CD14-positive monocyte (primary cell): ENCODE data around the gene CALHM2. TPM values are rescaled to one million over a fixed set of nuclear protein-coding genes. Genes with fewer than 3 reads are reported as not detected.

ENCODE experiments used
- DNase-seq, 3 donors: peaks; one replicate each; pipeline ENCODE4 v3.0.0-alpha.2; 2011 to 2022
- H2AFZ ChIP-seq: 2 replicates; pipeline ENCODE4 v1.6.0; 2012; ENCODE audit warnings: mild to moderate bottlenecking, low read depth, low read length, inconsistent platforms; ENCODE audit not compliant: insufficient read depth, poor library complexity, severe bottlenecking
- H3K27ac ChIP-seq, 2 donors: 1 replicate in 1 of 2; 2 replicates in 1 of 2; pipeline ENCODE4 v1.5.1; 2012 to 2013; ENCODE audit warnings: low read length in 2 of 2, control low read depth in 1 of 2, inconsistent platforms in 1 of 2, low read depth in 1 of 2, mild to moderate bottlenecking in 1 of 2
- H3K27me3 ChIP-seq, 2 donors: one replicate each; pipeline versions ENCODE4 v1.6.0 to v1.6.1; 2011 to 2013; ENCODE audit warnings: low read length in 2 of 2; ENCODE audit not compliant: control insufficient read depth in 2 of 2, insufficient read depth in 2 of 2
- H3K36me3 ChIP-seq, 2 donors: replicated peaks in 1 of 2; 1 replicate in 1 of 2; 2 replicates in 1 of 2; pipeline versions ENCODE4 v1.5.1 to v1.6.1; 2012 to 2013; ENCODE audit warnings: low read length in 2 of 2, control low read depth in 1 of 2, inconsistent platforms in 1 of 2, mild to moderate bottlenecking in 1 of 2; ENCODE audit not compliant: insufficient read depth in 2 of 2, control insufficient read depth in 1 of 2
- H3K4me1 ChIP-seq, 2 donors: 1 replicate in 1 of 2; 2 replicates in 1 of 2; pipeline versions ENCODE4 v1.5.1 to v1.6.1; 2012 to 2013; ENCODE audit warnings: low read length in 2 of 2, control low read depth in 1 of 2, inconsistent platforms in 1 of 2, mild to moderate bottlenecking in 1 of 2, moderate library complexity in 1 of 2; ENCODE audit not compliant: insufficient read depth in 2 of 2, control insufficient read depth in 1 of 2
- H3K4me2 ChIP-seq: replicated peaks from 2 replicates; pipeline ENCODE3; 2012; ENCODE audit warnings: low read length, moderate library complexity, mild to moderate bottlenecking; ENCODE audit not compliant: poor library complexity, severe bottlenecking; ENCODE audit errors: extremely low read depth
- H3K4me3 ChIP-seq, 3 experiments: fragments of 200-600 bp in 1 of 3; sonication (generic) in 1 of 3; replicated peaks in 1 of 3; 1 replicate in 2 of 3; 2 replicates in 1 of 3; pipeline ENCODE4 v1.5.1; 2011 to 2013; ENCODE audit warnings: low read length in 3 of 3, mild to moderate bottlenecking in 3 of 3, control low read depth in 2 of 3, low read depth in 2 of 3, inconsistent platforms in 1 of 3, moderate library complexity in 1 of 3
- H3K79me2 ChIP-seq: 2 replicates; pipeline ENCODE4 v1.6.0; 2012; ENCODE audit warnings: mild to moderate bottlenecking, control low read depth, inconsistent platforms, low read length, moderate library complexity; ENCODE audit not compliant: insufficient read depth
- H3K9ac ChIP-seq: 2 replicates; pipeline ENCODE4 v1.6.0; 2017; ENCODE audit warnings: low read length, mild to moderate bottlenecking; ENCODE audit not compliant: insufficient read depth, poor library complexity, severe bottlenecking
- H3K9me3 ChIP-seq, 2 donors: replicated peaks in 1 of 2; 1 replicate in 1 of 2; 2 replicates in 1 of 2; pipeline versions ENCODE4 v1.5.1 to v1.6.1; 2012 to 2013; ENCODE audit warnings: low read length in 2 of 2, control low read depth in 1 of 2; ENCODE audit not compliant: control insufficient read depth in 1 of 2, insufficient read depth in 1 of 2
- H4K20me1 ChIP-seq: 2 replicates; pipeline ENCODE4 v1.6.0; 2012; ENCODE audit warnings: mild to moderate bottlenecking, low read length, control low read depth, moderate library complexity; ENCODE audit not compliant: insufficient read depth
- H3K27ac Mint-ChIP-seq, 7 donors: one replicate each; pipeline ENCODE4 v1.8.0; 2020; ENCODE audit warnings: mild to moderate bottlenecking in 7 of 7, mixed read lengths in 7 of 7, moderate library complexity in 6 of 7, inconsistent platforms in 2 of 7
- H3K27me3 Mint-ChIP-seq, 3 donors: one replicate each; pipeline ENCODE4 v1.8.0; 2021 to 2022; ENCODE audit warnings: low read depth in 3 of 3, mild to moderate bottlenecking in 3 of 3, mixed read lengths in 3 of 3, moderate library complexity in 3 of 3, inconsistent platforms in 1 of 3
- H3K36me3 Mint-ChIP-seq, 2 donors: one replicate each; pipeline ENCODE4 v1.8.0; 2020; ENCODE audit warnings: mixed read lengths in 2 of 2, inconsistent platforms in 1 of 2, mild to moderate bottlenecking in 1 of 2
- H3K4me1 Mint-ChIP-seq: one replicate; pipeline ENCODE4 v1.8.0; 2020; ENCODE audit warnings: mild to moderate bottlenecking, mixed read lengths
- H3K4me3 Mint-ChIP-seq, 2 donors: one replicate each; pipeline ENCODE4 v1.8.0; 2020; ENCODE audit warnings: mild to moderate bottlenecking in 2 of 2, mixed read lengths in 2 of 2, moderate library complexity in 1 of 2
- H3K9me3 Mint-ChIP-seq, 7 donors: one replicate each; pipeline ENCODE4 v1.8.0; 2020 to 2022; ENCODE audit warnings: mixed read lengths in 7 of 7, mild to moderate bottlenecking in 6 of 7, moderate library complexity in 6 of 7, inconsistent platforms in 2 of 7
- WGBS: methylation state at CpG from one replicate; pipeline ENCODE4 v1.1.5; 2013; ENCODE audit warnings: missing lambda C conversion rate; ENCODE audit not compliant: insufficient coverage; 5-methylcytosine and 5-hydroxymethylcytosine counted together
- intact Hi-C, 2 donors: fragments of 100-400 bp; cut with micrococcal nuclease; formaldehyde crosslinking; loops; one replicate each; pipeline versions ENCODE4 v1.15.0 to v1.15.1; 2023
- polyA plus RNA-seq, 3 donors: library from polyadenylated mRNA; depleted of rRNA in 1 of 3; unstranded in 2 of 3; stranded (reverse) in 1 of 3; fragments of 300-500 nt in 2 of 3; fragments of >200 nt in 1 of 3; fragmentation: Illumina TruSeq in 2 of 3; gene quantifications; 1 replicate in 2 of 3; 2 replicates in 1 of 3; pipeline ENCODE4 v1.2.3, GENCODE V29; 2012 to 2021
- TF ChIP-seq, protein P1 (sequence below): fragments of 200-600 bp; IDR thresholded peaks from one replicate; pipeline ENCODE4 v1.8.0; 2022; ENCODE audit warnings: antibody characterized with exemption, mild to moderate bottlenecking

CALHM2 gene
- polyA plus RNA-seq, 3 donors = 48.4 to 80.7 (median 66.5) TPM

DNA sequence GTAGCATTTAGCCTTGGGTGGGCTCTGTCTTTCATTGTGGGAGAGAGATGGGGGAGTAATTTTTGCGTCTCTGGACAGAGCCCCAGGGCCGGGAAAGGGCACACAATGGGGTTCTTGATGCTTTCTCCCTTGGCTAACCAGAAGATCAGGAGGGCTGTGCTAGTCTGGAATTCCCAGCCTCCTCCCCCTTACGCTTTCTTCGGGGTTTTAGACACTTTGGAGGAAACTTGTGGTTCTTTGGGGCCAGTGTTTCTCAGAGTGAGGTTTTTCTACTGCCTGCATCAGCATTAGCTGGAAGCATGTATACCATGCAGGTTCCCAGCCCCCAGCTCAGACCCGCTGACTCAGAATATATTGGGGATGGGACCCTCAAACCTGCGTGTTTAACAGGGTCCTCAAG is 48.3 kb upstream of the CALHM2 start:
- TF ChIP-seq, protein P1, sequence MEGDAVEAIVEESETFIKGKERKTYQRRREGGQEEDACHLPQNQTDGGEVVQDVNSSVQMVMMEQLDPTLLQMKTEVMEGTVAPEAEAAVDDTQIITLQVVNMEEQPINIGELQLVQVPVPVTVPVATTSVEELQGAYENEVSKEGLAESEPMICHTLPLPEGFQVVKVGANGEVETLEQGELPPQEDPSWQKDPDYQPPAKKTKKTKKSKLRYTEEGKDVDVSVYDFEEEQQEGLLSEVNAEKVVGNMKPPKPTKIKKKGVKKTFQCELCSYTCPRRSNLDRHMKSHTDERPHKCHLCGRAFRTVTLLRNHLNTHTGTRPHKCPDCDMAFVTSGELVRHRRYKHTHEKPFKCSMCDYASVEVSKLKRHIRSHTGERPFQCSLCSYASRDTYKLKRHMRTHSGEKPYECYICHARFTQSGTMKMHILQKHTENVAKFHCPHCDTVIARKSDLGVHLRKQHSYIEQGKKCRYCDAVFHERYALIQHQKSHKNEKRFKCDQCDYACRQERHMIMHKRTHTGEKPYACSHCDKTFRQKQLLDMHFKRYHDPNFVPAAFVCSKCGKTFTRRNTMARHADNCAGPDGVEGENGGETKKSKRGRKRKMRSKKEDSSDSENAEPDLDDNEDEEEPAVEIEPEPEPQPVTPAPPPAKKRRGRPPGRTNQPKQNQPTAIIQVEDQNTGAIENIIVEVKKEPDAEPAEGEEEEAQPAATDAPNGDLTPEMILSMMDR = no peak
- no peak for DNase-seq
- no peak overlapping the region for H3K9ac ChIP-seq
- peaks cover 0 to 3% (median 0%) of the 10 kb centered on the region in 7 donors for H3K9me3 Mint-ChIP-seq
- H3K27ac Mint-ChIP-seq = no peak overlapping the region
- H3K9me3 ChIP-seq = peaks cover 0 to under 1% of the 10 kb centered on the region in 2 donors
- H3K36me3 ChIP-seq = no peaks in the 10 kb centered on the region
- no peaks in the 10 kb centered on the region for H3K79me2 ChIP-seq
- no peak overlapping the region for H3K27ac ChIP-seq
- no peak overlapping the region for H2AFZ ChIP-seq
- intact Hi-C loops = no loop called here
- 26% methylated on average over 3 of the region's 6 CpGs for WGBS
- peaks cover 31 to 47% (median 38%) of the 10 kb centered on the region in 3 donors for H3K27me3 Mint-ChIP-seq
- no peak overlapping the region for H3K4me3 Mint-ChIP-seq
- H4K20me1 ChIP-seq = no peaks in the 10 kb centered on the region
- H3K4me2 ChIP-seq = no peak overlapping the region
- no peaks in the 10 kb centered on the region for H3K36me3 Mint-ChIP-seq
- peaks cover 7% of the 10 kb centered on the region for H3K4me1 Mint-ChIP-seq
- H3K4me3 ChIP-seq = no peak overlapping the region
- H3K4me1 ChIP-seq = peaks cover 0 to 7% of the 10 kb centered on the region in 2 donors
- H3K27me3 ChIP-seq = peaks cover 8 to 23% of the 10 kb centered on the region in 2 donors

DNA sequence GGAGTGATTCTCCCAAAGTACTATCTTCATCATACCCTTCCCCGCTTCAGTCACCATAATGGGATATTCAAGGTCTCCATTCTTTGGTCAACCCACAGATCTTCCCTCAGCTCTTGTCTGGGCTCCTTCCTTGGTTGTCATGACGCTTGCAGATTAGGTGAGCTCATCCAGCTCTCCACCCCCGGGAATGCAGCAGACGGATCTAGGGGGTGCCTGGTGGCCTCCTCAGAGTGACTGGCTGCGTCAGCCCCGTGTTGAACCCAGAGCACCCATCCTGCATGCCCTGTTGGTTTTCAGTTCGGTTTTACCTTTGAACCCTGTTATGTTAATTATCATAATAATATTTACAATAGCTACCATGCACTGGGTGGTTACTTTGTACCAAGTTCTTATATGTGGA is 47.7 kb upstream of the CALHM2 start:
- Mint-ChIP-seq H3K36me3 (no peaks in the 10 kb centered on the region), H3K9me3 (peaks cover 0 to 4% (median 0%) of the 10 kb centered on the region in 7 donors), H3K4me1 (peaks cover 7% of the 10 kb centered on the region), H3K4me3 (peak overlapping the region in 1 of 2 donors; percentile 7), H3K27ac (no peak overlapping the region), H3K27me3 (peaks cover 37 to 51% (median 44%) of the 10 kb centered on the region in 3 donors)
- H3K9ac ChIP-seq = no peak overlapping the region
- H3K4me3 ChIP-seq = no peak overlapping the region
- peaks cover 0 to 7% of the 10 kb centered on the region in 2 donors for H3K4me1 ChIP-seq
- no peak overlapping the region for H3K27ac ChIP-seq
- peaks cover 0 to 7% of the 10 kb centered on the region in 2 donors for H3K9me3 ChIP-seq
- no peak overlapping the region for H3K4me2 ChIP-seq
- WGBS = 88% methylated on average over 5 of the region's 7 CpGs
- H3K27me3 ChIP-seq = peaks cover 14 to 29% of the 10 kb centered on the region in 2 donors
- H3K79me2 ChIP-seq = no peaks in the 10 kb centered on the region
- no peak for DNase-seq
- H3K36me3 ChIP-seq = no peaks in the 10 kb centered on the region
- H2AFZ ChIP-seq = no peak overlapping the region
- no peaks in the 10 kb centered on the region for H4K20me1 ChIP-seq
- intact Hi-C loops = no loop called here
- TF ChIP-seq, protein P1 = no peak
